A549 treated with GW870086 at 1 μM for 4 hours (cell line): ENCODE data around the gene RETREG1. TPM values are rescaled to one million over a fixed set of nuclear protein-coding genes. Genes with fewer than 3 reads are reported as not detected.

ENCODE experiments used
- total RNA-seq: library from RNA; stranded (reverse); fragments of 200-300 nt; extraction: Qiagen RNA extraction; gene quantifications from 5 replicates; pipeline ENCODE4 v1.2.3, GENCODE V29; 2022; ENCODE audit warnings: low read depth

Gene RETREG1
- total RNA-seq = 2.6 to 3.8 TPM (median 3.5 TPM) in 5 replicates

GRCh38 chr5:16616536-16617273 lies at the start of gene RETREG1:
Gene RETREG1, minus strand, starts transcription at chr5:16616997. Its CDS starts 26 bp downstream, at chr5:16616971.

GRCh38 chr5:16465544-16466432 lies 151.0 kb downstream of the RETREG1 start, which contains the start of gene ZNF622:
Gene ZNF622, minus strand, starts transcription at chr5:16465800. Its CDS starts 135 bp downstream, at chr5:16465665.

Other genes starting within 250 kb of the RETREG1 start
- 57.3 to 62.3 TPM (median 60.5 TPM) in 5 replicates for gene ZNF622, start 151.2 kb downstream of the RETREG1 start, total RNA-seq